ENCODE data around the gene MLPH. TPM values are rescaled to one million over a fixed set of nuclear protein-coding genes. Genes with fewer than 3 reads are reported as not detected.

Gene MLPH
- total and polyA plus RNA-seq, 2 experiments from 2014 or later: 8.1 to 10.8 TPM

DNA sequence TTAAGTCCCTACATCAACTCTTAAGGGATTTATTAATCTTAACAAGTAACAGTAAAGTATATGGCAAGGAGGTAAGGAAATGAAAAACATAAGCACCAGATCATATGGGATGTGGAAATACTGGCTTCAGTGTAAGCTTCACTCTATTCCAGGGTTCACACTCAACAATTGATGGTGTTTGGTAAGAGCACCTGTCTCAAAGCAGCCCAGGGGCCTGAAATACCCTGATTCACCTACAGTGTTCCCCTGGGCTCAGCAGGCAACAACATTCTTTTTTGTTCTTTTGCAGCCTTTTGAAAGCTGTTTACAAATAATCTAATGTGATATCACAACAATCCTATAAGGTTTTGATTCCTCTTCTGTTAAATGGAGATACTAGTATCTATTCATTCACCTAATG lies 1.2 kb upstream of the MLPH start:
- Histone ChIP-seq H3K4me2 (ENCODE audit: unreplicated experiment) (peak overlapping the region; percentile 87), H3K27ac (no peak overlapping the region)
- in situ Hi-C loops (cut with MboI): no loop called here

DNA sequence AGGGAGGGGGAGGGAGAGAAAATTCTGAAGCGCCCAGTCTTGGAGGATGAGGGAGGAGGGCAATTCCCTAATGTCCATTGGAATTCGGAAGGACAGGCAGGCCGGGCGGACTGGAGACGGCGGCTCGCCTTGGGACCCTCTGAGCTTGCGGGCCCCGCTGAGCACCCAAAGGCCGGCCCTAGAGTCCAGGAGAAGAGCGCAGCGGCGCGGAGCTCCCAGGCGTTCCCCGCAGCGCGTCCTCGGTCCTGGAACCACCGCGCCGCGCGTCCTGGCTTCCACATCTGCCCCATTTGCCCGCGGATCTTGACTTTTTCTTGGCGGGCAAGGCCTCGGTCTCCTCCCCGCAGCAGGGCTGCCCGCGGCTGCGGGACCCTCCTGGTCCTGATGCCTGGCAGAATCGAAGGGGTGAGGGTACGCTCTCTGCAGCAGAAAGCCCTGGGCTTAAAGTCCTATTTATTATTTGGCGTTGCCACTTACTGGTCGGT lies 675 bp upstream of the MLPH start:
- Histone ChIP-seq H4K20me1 (ENCODE audit: insufficient read depth) (no peaks in the 10 kb centered on the region), H3K27me3 (replicated peaks; ENCODE audit: insufficient read depth) (no peaks in the 10 kb centered on the region), H3K27ac (no peak overlapping the region), H3K4me2 (ENCODE audit: unreplicated experiment) (peak overlapping the region; percentile 87), H3K9me2 (ENCODE audit: insufficient read depth) (no peaks in the 10 kb centered on the region), H3K36me3 (ENCODE audit: low read depth) (no peaks in the 10 kb centered on the region), H3K9ac (peak overlapping the region; percentile 83), H3K4me3 (peak overlapping the region; percentile 84), H3K9me3 (ENCODE audit: low read depth) (no peaks in the 10 kb centered on the region), H2AFZ (peak overlapping the region; percentile 80), H3K79me2 (ENCODE audit: insufficient read depth) (peaks cover 35% of the 10 kb centered on the region), H3F3A (ENCODE audit: insufficient read depth) (peaks cover 16% of the 10 kb centered on the region; the same call in 1 of the 2 replicates), H3K4me1 (ENCODE audit: insufficient read depth) (peaks cover 39% of the 10 kb centered on the region)
- TF ChIP-seq EZH2phosphoT487 (IDR thresholded peaks at IDR 0.05; ENCODE audit: insufficient read depth, low read depth) (no peak), EZH2 (IDR thresholded peaks at IDR 0.05; ENCODE audit: insufficient read depth, poor library complexity, severe bottlenecking) (no peak)
- in situ Hi-C loops (cut with MboI): no loop called here
- peak; percentile 65 for DNase-seq
- WGBS, 2 experiments (ENCODE audit: low coverage in 1 of 2, low lambda C conversion rate in 2 of 2, missing lambda C conversion rate in 2 of 2): 3% methylated on average over 34 to 36 of the region's 36 CpGs

More for the DNA sequence above, 1.2 kb upstream of the MLPH start:
- Histone ChIP-seq H3K36me3 (ENCODE audit: low read depth) (no peaks in the 10 kb centered on the region), H3K4me1 (ENCODE audit: insufficient read depth) (peaks cover 39% of the 10 kb centered on the region), H3K4me3 (peak overlapping the region; percentile 84), H2AFZ (peak overlapping the region; percentile 80), H3F3A (ENCODE audit: insufficient read depth) (peaks cover 16% of the 10 kb centered on the region; the same call in 1 of the 2 replicates), H3K9ac (peak overlapping the region; percentile 83), H3K79me2 (ENCODE audit: insufficient read depth) (peaks cover 35% of the 10 kb centered on the region), H3K9me2 (ENCODE audit: insufficient read depth) (no peaks in the 10 kb centered on the region), H3K27me3 (replicated peaks; ENCODE audit: insufficient read depth) (no peaks in the 10 kb centered on the region), H3K9me3 (ENCODE audit: low read depth) (no peaks in the 10 kb centered on the region), H4K20me1 (ENCODE audit: insufficient read depth) (no peaks in the 10 kb centered on the region)
- no peak for DNase-seq
- no peak for TF ChIP-seq EZH2phosphoT487 (IDR thresholded peaks at IDR 0.05; ENCODE audit: insufficient read depth, low read depth)

DNA sequence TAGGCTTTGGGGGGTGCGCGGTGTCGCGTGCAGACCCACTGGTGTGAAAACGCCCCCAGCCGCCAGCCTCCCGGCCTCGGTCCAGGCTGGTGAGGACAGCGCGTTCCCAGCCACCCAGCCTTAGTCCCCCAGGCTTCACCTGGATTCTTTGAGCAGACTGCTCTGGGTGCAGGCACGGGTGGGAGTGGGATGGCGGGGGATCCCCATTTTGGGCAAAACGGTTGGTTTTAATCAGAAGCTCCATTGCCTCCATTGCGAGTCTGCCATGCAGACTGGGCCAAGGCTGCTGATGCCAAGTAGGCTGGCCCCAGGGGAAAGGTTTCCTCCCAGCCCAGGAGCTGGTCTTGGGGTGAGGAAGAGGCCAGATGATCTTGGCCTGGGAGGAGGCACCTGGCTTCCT lies 445 bp downstream of the MLPH start:
- H3K9ac ChIP-seq: peak overlapping the region; percentile 83
- H3F3A ChIP-seq (ENCODE audit: insufficient read depth): peaks cover 16% of the 10 kb centered on the region; the same call in 1 of the 2 replicates
- peak overlapping the region; percentile 80; the same call in 1 of the 2 replicates for H2AFZ ChIP-seq
- no peaks in the 10 kb centered on the region for H3K9me3 ChIP-seq (ENCODE audit: low read depth)
- in situ Hi-C loops (cut with MboI): no loop called here
- no peaks in the 10 kb centered on the region for H3K36me3 ChIP-seq (ENCODE audit: low read depth)
- H3K27me3 ChIP-seq (replicated peaks; ENCODE audit: insufficient read depth): no peaks in the 10 kb centered on the region
- no peaks in the 10 kb centered on the region for H4K20me1 ChIP-seq (ENCODE audit: insufficient read depth)
- peaks cover 35% of the 10 kb centered on the region for H3K79me2 ChIP-seq (ENCODE audit: insufficient read depth)
- WGBS, 2 experiments (ENCODE audit: low coverage in 1 of 2, low lambda C conversion rate in 2 of 2, missing lambda C conversion rate in 2 of 2): 78 to 85% methylated on average over 14 of the region's 14 CpGs
- H3K4me1 ChIP-seq (ENCODE audit: insufficient read depth): peaks cover 34% of the 10 kb centered on the region
- no peak overlapping the region for H3K27ac ChIP-seq
- no peak for DNase-seq
- no peaks in the 10 kb centered on the region for H3K9me2 ChIP-seq (ENCODE audit: insufficient read depth)
- peak overlapping the region; percentile 87 for H3K4me2 ChIP-seq (ENCODE audit: unreplicated experiment)
- peak overlapping the region; percentile 84 for H3K4me3 ChIP-seq
- TF ChIP-seq EZH2phosphoT487 (IDR thresholded peaks at IDR 0.05; ENCODE audit: insufficient read depth, low read depth) (no peak), EZH2 (IDR thresholded peaks at IDR 0.05; ENCODE audit: insufficient read depth, poor library complexity, severe bottlenecking) (no peak)

DNA sequence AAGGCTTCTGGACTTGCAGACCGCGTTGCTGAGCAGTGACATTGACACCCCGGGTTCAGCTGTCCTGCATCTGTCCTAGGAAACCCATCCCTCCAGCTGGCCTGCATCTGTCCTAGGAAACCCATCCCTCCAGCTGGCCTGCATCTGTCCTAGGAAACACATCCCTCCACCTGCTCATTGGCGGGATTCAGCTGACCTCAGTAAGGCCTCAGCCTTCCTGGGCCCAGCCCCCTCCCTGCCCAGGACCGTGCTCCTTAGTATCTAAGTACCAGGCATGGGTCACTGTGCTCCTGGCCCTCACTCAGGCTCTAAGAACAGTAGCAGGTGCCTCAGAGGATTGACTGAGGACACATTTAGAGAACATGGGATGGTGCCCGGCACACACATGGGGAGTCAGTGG lies 1.2 kb downstream of the MLPH start:
- Histone ChIP-seq H2AFZ (no peak overlapping the region), H3K27ac (no peak overlapping the region), H3K36me3 (ENCODE audit: low read depth) (no peaks in the 10 kb centered on the region), H3K27me3 (replicated peaks; ENCODE audit: insufficient read depth) (no peaks in the 10 kb centered on the region), H3K9me3 (ENCODE audit: low read depth) (no peaks in the 10 kb centered on the region), H3K79me2 (ENCODE audit: insufficient read depth) (peaks cover 35% of the 10 kb centered on the region), H3K9me2 (ENCODE audit: insufficient read depth) (no peaks in the 10 kb centered on the region), H3K4me2 (ENCODE audit: unreplicated experiment) (no peak overlapping the region), H3F3A (ENCODE audit: insufficient read depth) (peaks cover 16% of the 10 kb centered on the region; the same call in 1 of the 2 replicates), H3K4me1 (ENCODE audit: insufficient read depth) (peaks cover 26% of the 10 kb centered on the region), H3K4me3 (no peak overlapping the region), H3K9ac (no peak overlapping the region), H4K20me1 (ENCODE audit: insufficient read depth) (no peaks in the 10 kb centered on the region)
- TF ChIP-seq EZH2phosphoT487 (IDR thresholded peaks at IDR 0.05; ENCODE audit: insufficient read depth, low read depth) (no peak), EZH2 (IDR thresholded peaks at IDR 0.05; ENCODE audit: insufficient read depth, poor library complexity, severe bottlenecking) (no peak)
- 92 to 93% methylated on average over 6 of the region's 6 CpGs for WGBS, 2 experiments (ENCODE audit: low coverage in 1 of 2, low lambda C conversion rate in 2 of 2, missing lambda C conversion rate in 2 of 2)
- in situ Hi-C loops (cut with MboI): no loop called here
- no peak for DNase-seq

All from GM23248 (cell line).